SU-DHL-6 (cell line): ENCODE results near the gene GP5.

Experiments used
- H2AFZ ChIP-seq: fragments of 200-600 bp; sonication (generic); 2 replicates; pipeline ENCODE4 v1.6.1; 2014; ENCODE audit warnings: low read depth, mild to moderate bottlenecking, moderate library complexity, mixed read lengths, antibody characterized with exemption, low read length; ENCODE audit not compliant: severe bottlenecking
- H3F3A ChIP-seq: fragments of 200-600 bp; shearing (Covaris generic); 2 replicates; pipeline ENCODE4 v1.6.0; 2016; ENCODE audit warnings: antibody characterized with exemption, mild to moderate bottlenecking; ENCODE audit not compliant: insufficient read depth
- H3K27ac ChIP-seq: fragments of 200-600 bp; sonication (generic); 2 replicates; pipeline ENCODE4 v1.5.1; 2016; ENCODE audit warnings: low read depth, mild to moderate bottlenecking, low read length, moderate library complexity, mixed read lengths
- H3K27me3 ChIP-seq: fragments of 200-600 bp; sonication (generic), shearing (Covaris generic); 2 replicates; pipeline ENCODE4 v1.6.0; 2014; ENCODE audit warnings: mild to moderate bottlenecking, low read length
- H3K36me3 ChIP-seq: fragments of 200-600 bp; sonication (generic); 2 replicates; pipeline ENCODE4 v1.6.1; 2014; ENCODE audit warnings: mild to moderate bottlenecking, low read length, mixed read lengths
- H3K4me2 ChIP-seq: fragments of 300-600, 200-600 bp; shearing (Covaris generic), sonication (generic); 2 replicates; pipeline ENCODE4 v1.6.0; 2014; ENCODE audit warnings: low read length, low read depth, mild to moderate bottlenecking; ENCODE audit not compliant: poor library complexity, severe bottlenecking
- H3K4me3 ChIP-seq: fragments of 200-600 bp; sonication (generic); 2 replicates; pipeline ENCODE4 v1.5.1; 2014; ENCODE audit warnings: antibody characterized with exemption, low read length, mild to moderate bottlenecking, mixed read lengths; ENCODE audit not compliant: insufficient read depth, poor library complexity, severe bottlenecking
- H3K79me2 ChIP-seq: fragments of 200-600 bp; sonication (generic); 2 replicates; pipeline ENCODE4 v1.6.1; 2014; ENCODE audit warnings: mild to moderate bottlenecking, low read length, moderate library complexity; ENCODE audit not compliant: insufficient read depth
- H3K9ac ChIP-seq: fragments of 200-600 bp; sonication (generic); 2 replicates; pipeline ENCODE4 v1.7.0; 2014; ENCODE audit warnings: mild to moderate bottlenecking, low read length
- H3K9me2 ChIP-seq: fragments of 200-600 bp; sonication (generic); replicated peaks from 2 replicates; pipeline ENCODE4 v1.6.1; 2014; ENCODE audit warnings: low read length; ENCODE audit not compliant: insufficient read depth
- H3K9me3 ChIP-seq: fragments of 200-600 bp; sonication (generic); 2 replicates; pipeline ENCODE4 v1.6.1; 2014; ENCODE audit warnings: low read length, mixed read lengths; ENCODE audit not compliant: insufficient read depth
- H4K20me1 ChIP-seq: fragments of 200-600 bp; sonication (generic); 2 replicates; pipeline ENCODE4 v1.6.1; 2014; ENCODE audit warnings: low read depth, mild to moderate bottlenecking, antibody characterized with exemption, low read length, moderate library complexity, mixed read lengths
- CTCF ChIP-seq: fragments of 200-600 bp; sonication (generic); IDR thresholded peaks from one replicate; pipeline ENCODE4 v1.5.1; 2017; ENCODE audit warnings: antibody characterized with exemption, mild to moderate bottlenecking, low read length, moderate library complexity; ENCODE audit not compliant: insufficient read depth, poor library complexity, severe bottlenecking
- EZH2phosphoT487 ChIP-seq: fragments of 200-600 bp; sonication (generic), shearing (Covaris generic); conservative IDR thresholded peaks from 2 replicates; pipeline ENCODE4 v1.6.1; 2018; ENCODE audit warnings: mild to moderate bottlenecking, antibody characterized with exemption, low read length, moderate library complexity, mixed read lengths

GP5 gene

DNA sequence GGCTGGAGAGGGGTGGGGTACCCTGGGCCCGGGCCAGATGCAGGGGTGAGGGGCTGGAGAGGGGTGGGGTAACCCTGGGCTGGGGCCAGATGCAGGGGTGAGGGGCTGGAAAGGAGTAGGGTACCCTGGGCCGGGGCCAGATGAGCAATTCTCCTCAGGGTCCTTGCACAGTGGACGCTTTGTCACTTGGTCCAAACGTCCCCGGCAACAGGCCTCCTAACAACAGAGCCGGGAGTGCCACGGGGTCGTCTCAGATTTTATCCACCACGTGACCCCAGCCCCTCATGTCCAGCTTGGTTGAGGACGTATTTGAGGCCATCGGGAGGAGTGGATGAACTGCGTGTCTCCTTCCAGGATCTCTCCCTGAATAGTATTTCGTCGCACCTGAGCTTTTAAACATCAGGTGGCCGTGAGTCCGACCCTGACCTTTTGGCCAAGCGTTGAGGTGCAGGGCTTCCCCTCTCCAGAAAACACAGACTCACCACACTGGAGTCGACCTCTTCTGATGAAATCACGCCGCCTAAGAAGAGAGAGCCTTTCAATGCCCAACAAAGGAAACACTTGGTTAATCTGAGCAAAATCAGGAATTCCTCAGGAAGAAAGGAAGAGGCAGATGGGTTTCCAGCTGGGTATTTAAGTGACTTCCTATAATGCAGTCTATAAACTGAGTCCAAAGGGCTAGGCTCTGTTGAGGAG is 16.7 kb downstream of the GP5 start:
- no peak overlapping the region for H3K9ac ChIP-seq
- H3K27ac ChIP-seq: no peak overlapping the region
- no peaks in the 10 kb centered on the region for H3K79me2 ChIP-seq
- no peak overlapping the region for H2AFZ ChIP-seq
- no peaks in the 10 kb centered on the region for H3K27me3 ChIP-seq
- no peaks in the 10 kb centered on the region for H3K36me3 ChIP-seq
- H3K9me2 ChIP-seq: no peaks in the 10 kb centered on the region
- H3K4me3 ChIP-seq: no peak overlapping the region
- H3K9me3 ChIP-seq: no peaks in the 10 kb centered on the region
- H3K4me2 ChIP-seq: no peak overlapping the region
- TF ChIP-seq CTCF (no peak), EZH2phosphoT487 (no peak)
- H4K20me1 ChIP-seq: no peaks in the 10 kb centered on the region
- H3F3A ChIP-seq: no peaks in the 10 kb centered on the region

DNA sequence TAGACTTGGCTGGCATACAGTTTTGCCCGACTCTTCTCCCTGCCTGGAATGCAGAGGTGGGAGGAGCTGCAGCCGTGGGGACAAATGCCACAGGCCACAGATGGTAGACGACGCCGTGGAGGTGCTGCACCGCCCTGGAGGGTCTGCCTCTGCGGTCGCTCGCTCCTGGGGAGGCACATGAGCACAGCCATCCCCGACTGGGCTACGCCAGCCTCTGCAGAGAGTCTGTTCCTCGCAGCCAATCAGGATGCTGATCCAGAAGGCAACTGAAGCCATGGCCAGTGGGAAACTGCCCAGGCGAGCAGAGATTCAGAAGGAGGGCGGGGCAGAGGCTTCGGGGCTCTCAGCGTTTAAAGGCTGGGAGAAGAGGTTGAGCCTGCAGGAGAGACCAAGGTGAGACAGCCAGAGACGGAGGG is 17.6 kb downstream of the GP5 start:
- Histone ChIP-seq H3K79me2 (no peaks in the 10 kb centered on the region), H2AFZ (no peak overlapping the region), H3K27me3 (no peaks in the 10 kb centered on the region), H3K27ac (no peak overlapping the region), H3K36me3 (no peaks in the 10 kb centered on the region), H3K9me3 (no peaks in the 10 kb centered on the region), H3F3A (no peaks in the 10 kb centered on the region), H3K4me3 (no peak overlapping the region), H3K9me2 (no peaks in the 10 kb centered on the region), H4K20me1 (no peaks in the 10 kb centered on the region), H3K4me2 (no peak overlapping the region), H3K9ac (no peak overlapping the region)
- TF ChIP-seq CTCF (no peak), EZH2phosphoT487 (no peak)

DNA sequence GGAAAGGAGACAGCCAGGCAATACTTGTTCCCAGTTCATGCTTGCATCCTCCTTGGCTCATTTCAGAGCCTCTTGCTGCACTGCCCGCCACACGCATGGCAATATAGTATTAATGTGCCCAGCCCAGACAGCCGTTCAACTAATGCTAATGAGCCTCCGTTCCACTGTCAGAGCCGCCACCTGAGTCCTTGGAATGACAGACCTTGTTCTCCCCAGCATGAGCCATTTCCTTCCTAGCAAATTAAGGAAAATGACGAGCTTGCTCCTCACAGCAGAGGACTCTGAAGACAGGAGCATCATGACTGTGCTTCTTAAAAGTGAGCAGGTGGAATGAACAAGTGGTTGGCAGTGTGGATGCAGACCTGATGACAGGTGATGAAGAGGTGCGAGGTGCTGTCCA is 18.7 kb downstream of the GP5 start:
- H3K79me2 ChIP-seq: no peaks in the 10 kb centered on the region
- H3K9me2 ChIP-seq: no peaks in the 10 kb centered on the region
- no peak overlapping the region for H2AFZ ChIP-seq
- no peak overlapping the region for H3K27ac ChIP-seq
- no peaks in the 10 kb centered on the region for H3F3A ChIP-seq
- H4K20me1 ChIP-seq: no peaks in the 10 kb centered on the region
- no peak overlapping the region for H3K9ac ChIP-seq
- H3K4me3 ChIP-seq: no peak overlapping the region
- no peaks in the 10 kb centered on the region for H3K9me3 ChIP-seq
- TF ChIP-seq CTCF (no peak), EZH2phosphoT487 (no peak)
- no peaks in the 10 kb centered on the region for H3K27me3 ChIP-seq
- no peak overlapping the region for H3K4me2 ChIP-seq
- no peaks in the 10 kb centered on the region for H3K36me3 ChIP-seq
